KBM-7 (cell line): ENCODE measurements around the gene AGA.

Source experiments
- DNase-seq: peaks from one replicate; pipeline ENCODE4 v3.0.0-alpha.2; 2015
- in situ Hi-C: fragments of 300-500 bp; cut with MboI; formaldehyde crosslinking; loops from 2 replicates; pipeline ENCODE4 v1.14.3; 2020; ENCODE audit warnings: low sequenced_read_pairs, low pct_unique_long_range_greater_than_20kb, mixed read lengths

The AGA gene

DNA sequence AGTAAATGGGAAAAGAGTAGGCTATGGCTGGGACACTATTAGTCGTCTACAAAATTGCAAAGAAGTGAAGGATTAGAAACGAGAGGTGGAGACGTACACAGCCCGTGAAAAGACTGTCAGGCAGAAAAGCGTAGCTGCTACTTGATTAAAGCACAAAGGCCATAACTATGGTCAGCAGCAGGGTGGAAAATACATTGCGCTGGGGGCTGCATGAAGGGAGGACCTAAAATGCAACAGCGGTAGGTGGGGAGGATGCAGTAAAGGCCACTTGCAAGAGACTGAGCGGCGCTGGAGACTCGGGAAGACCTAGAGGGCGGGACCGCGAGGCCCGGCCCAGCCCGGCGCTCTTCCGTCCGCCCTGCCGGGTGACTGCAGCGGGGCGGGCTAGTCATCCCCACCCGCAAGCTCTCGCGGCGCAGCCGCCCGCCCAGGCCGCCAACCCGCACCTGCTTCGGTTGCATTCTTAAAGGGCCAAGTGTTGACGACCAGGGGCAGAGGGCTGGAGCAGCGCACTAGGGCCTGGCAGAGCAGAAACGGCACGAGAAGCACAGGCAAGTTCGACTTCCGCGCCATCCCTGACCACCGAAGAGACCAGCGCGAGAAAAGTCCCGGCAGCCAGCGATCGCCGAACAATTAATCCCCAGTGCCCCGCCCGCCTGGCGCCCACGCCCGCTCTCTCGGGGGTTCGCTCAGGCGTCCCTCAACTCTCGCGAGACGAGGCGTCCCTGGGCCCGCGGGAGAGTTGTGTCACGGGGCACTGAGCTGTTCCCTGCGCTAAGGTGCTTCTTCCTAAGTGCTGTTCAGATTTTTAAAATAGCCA lies at the start of gene AGA:
TSS of gene AGA (minus strand) at position 635 of the 820 bp plus-strand sequence. CDS start at position 573, 62 bp downstream.
- peak; percentile 95 for DNase-seq
- in situ Hi-C loops: no loop called here

DNA sequence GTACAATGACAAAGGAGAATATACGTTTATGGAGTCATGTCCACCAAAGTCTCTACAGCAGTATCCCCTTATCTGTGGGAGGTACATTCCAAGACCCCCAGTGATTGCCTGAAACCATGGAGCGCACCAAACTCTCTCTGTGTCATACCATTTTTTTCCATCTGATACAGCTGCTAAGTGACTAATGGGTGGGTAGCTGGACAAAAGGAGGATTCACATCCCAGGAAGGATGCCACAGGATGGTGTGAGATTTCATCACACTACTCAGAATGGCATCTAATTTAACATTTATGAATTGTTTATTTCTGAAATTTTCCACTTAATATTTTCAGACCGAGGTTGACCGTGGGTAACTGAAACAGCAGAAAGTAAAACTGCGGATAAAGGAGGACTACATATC lies 49.8 kb upstream of the AGA start:
- DNase-seq: no peak
- in situ Hi-C loops: no loop called here

DNA sequence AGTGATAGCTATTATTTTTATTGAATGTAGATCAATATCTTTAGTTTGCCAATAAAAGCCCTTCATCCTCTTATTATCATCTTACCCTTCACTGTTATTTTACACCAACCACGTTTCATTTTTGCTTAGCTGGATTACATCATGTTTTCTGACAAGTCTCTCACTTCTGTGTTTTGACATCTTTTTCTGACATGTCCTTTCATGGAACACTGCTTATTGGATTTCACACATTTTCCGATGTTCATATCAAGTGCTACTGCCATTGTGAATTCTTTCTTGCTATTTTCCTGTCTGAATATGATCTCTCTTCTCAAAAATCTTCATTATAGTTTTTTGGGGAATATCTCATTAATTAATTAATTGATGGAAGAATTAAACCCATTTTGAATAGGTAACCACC lies 48.5 kb upstream of the AGA start:
- DNase-seq: no peak
- in situ Hi-C loops: no loop called here

DNA sequence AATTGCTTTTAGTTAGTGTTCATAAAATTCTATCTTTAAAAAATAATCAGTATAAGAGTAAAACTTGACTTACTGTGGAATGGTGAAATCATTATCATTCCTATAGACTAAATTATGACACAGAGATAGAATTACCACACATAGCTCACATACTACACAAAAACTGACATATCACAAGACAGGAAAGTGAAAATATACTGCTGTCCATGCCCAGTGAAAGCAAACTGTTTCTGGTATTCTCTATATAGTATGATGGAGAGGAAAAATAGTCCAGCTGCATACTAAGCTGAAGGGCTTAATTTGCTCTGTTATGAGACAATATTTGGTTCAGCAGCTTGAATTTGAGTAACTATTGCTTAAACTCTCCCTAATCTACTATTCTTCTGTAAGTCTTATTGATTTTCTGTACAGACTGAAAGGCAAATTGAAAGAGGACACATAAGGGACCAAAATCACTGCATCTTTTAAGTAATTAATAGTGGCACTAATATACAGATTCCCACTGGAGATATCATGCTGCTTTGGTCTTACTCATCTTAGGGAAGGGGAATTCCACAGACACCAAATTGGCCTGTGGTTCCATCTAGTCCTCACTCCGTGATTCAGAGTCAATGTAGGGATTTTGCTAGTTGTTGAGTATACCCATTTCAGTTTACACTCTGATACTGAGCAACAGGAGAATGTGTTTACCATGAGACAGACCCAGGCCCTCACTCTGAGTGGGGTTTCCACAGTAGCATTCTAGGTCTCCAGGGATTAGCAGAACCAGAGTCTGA lies 47.4 kb upstream of the AGA start:
- no peak for DNase-seq
- in situ Hi-C loops: no loop called here

DNA sequence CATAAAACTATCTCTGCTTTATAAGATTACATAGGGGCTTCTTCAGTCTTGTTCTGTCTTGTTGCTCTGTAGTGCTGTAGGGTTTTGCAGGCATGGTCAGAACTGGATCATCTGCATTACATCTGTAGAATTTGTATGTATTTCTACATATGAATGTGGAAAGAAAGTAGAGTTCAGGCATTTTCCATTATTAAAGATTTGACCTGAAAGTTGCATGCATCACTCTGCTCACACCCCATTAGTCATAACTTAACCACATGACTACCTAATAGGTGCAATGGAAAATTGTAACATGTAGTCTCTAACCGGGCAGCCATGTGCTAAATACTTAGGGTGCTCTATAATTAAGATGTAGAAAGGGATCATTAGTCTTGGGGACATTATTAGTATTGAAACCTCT lies 45.7 kb upstream of the AGA start:
- DNase-seq: no peak
- in situ Hi-C loops: no loop called here

DNA sequence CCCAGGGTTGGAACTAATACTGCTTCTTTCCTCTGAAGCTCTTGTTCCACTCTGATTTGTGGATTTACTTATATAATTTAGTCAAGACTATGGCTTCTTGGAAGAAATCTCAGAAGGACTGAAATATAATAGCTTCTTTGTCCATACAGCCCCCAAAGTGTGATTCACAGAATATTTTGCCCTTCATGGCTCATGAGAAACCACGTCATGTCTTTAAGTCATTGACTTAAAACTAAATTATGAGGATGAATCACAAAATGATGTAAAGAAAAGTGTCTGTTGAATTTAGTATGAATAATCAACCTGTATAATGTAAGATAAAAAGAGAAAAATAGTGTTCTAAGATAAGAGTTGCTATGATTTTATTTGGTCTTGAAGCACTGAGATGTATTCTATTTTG lies 43.3 kb upstream of the AGA start:
- no peak for DNase-seq

DNA sequence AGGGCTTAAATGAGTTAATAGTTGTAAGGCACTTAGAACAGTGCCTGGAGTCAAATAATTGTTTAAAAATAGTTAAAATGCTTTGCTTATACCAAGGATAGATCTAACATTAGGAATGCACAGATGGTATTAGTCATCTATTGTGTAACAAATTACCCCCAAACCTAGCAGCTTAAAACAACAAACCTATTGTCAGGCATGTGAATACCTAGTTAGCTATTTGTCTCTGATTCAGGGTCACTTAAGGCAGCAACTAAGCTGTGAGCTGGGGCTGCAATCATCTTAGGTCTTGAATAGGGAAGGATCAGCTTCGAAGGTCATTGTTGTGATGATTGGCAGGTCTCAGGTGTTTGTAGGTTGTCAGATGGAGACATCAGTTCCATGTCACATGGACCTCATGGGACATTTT lies 42.4 kb upstream of the AGA start:
- in situ Hi-C loops: no loop called here
- DNase-seq: no peak

More for the DNA sequence above, 43.3 kb upstream of the AGA start:
- in situ Hi-C loops: no loop called here

DNA sequence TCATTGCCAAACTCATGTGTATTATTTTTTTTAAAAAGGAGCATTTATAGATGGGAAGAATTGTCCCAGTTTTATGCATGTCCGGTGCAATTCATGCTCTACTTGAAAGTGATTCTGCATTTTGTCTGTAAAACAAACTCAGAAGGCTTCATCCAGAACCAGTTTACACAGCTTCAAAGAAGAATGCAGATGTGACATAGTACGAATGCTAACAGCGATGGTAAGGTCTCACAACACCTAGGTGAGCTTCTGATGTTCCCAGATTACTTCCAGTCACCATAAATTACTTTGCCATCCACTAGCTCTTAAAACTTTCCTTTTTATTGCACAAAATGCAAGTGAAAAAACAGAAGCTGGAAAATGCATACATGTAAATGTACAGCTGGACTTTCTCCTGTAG lies 41.5 kb upstream of the AGA start:
- DNase-seq: no peak
- in situ Hi-C loops: no loop called here

DNA sequence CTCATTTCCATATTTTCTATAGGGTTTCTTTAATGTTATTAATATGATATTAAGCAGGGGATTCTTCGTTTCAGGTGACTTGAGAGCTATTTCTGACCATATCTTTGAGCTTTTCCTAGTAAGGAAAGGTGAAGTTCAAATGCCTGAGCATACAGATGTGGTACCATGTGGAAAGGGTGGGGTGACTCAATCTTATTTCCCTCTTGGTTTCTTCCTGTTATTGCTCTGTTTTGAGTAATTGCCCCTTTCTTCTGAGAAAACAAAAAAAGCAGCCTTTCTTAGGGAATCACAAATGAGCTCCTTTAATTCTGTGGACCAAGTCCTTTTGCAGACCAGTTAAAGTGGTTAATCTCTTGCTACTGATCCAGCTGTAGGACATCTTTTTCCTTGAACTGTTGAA lies 41.0 kb upstream of the AGA start:
- in situ Hi-C loops: no loop called here
- no peak for DNase-seq

DNA sequence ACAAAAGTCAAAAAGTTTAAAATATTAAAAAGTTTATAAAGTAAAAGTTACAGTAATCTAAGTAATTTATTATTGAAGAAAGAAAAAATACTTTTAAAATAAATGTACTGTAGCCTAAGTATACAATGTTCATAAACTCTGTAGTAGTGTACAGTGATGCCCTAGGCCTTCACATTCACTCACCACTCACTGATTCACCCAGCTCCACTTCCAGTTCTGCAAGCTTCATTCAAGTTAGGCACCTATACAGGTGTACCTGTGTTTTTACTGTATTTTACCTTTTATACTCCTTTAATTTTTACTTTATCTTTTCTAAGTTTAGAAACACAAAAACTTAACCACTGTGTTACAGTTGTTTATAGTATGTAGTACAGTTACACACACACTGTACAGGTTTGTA lies 40.1 kb upstream of the AGA start:
- in situ Hi-C loops: no loop called here
- DNase-seq: no peak

DNA sequence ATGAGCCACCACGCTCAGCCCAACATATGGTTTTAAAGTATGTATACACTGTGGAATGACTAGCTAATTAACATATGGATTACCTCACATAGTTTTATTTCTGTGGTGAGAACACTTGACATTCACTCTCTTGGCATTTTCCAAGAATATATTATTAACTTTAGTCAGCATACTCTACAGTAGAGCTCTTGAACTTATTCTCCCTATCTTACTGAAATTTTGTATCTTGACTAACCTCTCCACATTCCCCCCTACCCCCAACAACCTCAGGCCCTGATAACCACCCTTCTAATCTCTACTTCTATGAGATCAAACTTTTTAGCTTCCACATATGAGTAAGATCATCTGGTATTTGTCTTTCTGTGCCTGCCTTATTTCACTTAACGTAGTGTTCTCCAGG lies 38.6 kb upstream of the AGA start:
- in situ Hi-C loops: no loop called here
- DNase-seq: no peak

DNA sequence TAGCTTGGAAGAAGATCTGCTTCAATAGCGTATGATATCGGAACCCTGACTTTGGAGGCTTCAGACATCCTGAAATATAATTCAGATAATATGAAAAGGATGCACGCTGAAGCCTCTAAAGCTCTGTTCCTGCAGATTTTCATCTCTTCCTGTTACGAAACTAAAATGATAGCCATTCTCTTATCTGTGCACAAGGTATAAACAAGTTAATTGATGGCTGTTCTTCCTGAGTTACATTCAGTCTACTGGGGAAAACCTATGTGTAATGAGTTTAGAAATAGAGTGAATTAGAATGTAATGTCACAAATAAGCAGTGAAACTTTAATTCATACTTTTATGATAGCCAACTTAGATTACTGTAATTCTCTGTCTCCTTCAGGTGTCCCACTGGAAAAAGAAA lies 36.8 kb upstream of the AGA start:
- no peak for DNase-seq
- in situ Hi-C loops: no loop called here

DNA sequence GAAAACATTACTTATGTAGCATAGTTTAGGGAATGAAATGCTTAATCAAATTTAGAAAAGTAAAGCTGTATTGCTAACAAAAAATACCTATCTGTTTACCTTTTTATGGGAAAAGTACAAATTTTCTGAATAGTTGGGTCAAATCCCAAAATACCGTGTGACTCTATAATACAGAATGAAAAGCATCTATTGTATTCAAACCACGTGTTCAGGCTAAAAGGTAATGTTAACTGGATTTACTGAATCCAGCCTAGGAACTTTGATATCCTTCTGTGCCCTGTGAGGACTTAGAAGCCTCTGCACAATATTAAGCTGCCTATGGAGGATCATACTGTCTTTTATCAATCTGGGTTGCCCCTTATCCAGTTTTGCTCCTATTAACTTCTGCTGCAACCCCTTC lies 36.3 kb upstream of the AGA start:
- in situ Hi-C loops: no loop called here
- no peak for DNase-seq

DNA sequence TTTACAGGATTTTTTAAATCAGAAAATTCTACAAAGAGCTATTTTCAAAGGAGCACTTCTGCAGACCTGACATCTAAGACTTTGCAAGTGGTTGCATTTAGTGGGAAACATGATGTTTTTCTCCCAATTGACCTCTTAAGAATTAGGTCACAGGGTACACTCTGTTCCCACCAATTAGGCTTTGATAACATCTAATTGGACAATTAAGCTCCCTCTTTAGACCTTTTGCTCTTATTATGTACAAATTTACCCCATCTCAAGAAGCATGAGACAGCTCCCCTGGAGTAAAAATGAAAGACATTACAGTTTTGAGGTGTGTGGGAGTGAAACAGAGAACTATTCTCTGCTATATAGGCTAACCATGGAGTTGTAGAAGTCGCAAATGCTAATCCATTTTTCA lies 31.8 kb upstream of the AGA start:
- no peak for DNase-seq
- in situ Hi-C loops: no loop called here

DNA sequence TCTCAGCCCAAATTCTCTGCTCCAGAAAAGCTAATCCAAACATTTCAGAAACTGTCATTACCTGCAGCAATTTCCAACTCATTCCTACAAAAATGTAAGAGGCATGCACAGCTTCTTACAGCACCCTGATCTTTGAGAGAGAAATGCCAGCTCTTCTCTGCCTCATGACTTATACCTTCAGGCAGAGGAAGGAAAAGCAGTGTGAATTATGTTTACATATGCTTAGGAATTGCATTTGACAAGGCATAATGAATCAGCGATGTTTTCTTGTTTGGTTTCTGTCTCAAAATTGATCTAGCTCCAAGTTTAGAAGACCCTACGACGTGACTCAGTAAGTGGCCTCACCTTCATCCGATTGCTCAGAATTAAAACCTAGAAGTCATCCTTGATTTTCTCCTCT lies 21.8 kb upstream of the AGA start:
- in situ Hi-C loops: no loop called here
- DNase-seq: no peak

DNA sequence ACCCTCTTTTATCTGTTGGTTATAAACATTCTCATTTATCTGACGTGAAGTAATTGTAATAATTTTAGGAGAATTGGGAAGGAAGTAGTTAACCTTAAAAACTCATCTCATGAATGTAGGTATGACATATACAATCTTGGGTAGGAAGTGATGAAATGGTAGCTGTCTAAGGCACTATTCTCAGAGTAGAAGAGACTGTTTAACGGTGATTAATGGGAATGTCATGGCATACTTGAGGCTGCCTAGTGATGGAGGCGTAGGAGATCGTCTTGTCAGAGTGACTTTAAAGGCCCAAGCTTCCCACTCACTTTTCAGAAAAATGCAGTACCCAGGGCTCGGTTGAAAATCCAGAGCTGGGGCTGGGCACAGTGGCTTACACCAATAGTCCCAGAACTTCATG lies 19.4 kb upstream of the AGA start:
- in situ Hi-C loops: no loop called here
- no peak for DNase-seq

DNA sequence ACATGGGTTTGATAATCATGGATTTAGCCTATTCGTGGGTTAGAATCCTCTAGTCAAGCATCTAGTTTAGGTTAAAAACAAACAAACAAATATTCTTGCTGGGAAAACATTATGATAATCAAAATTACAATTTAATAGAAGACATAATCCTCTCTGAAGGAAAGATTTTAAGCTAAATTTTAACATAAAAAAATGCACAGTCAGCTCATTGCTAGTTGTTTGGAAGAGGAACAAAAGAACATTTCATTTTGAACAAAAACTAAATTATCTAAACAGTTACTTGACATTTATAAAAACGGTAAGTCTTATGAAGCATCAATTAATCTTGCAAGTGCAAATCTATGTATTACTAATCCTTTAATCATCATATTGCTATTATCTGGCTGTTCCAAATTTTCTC lies 18.2 kb upstream of the AGA start:
- DNase-seq: no peak
- in situ Hi-C loops: no loop called here

DNA sequence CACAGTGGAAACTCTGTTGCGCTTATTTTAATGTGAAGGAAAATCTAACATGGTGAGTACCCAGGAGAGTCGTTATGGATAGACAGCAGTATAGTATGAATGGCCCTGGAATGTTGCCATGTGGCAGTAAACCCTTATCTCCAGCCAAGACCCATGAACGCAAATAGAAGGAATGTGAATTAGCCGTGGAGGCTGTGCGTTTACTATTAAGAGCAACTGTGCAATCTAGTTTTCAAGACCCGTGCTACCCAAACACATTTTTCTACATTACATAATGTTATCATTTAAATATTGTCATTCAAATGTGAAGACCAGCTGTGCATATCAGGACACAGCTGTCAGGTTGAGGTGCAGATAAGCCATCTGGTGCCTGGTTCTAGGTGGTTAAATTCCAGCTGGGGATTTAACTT lies 13.3 kb upstream of the AGA start:
- no peak for DNase-seq
- in situ Hi-C loops: no loop called here

DNA sequence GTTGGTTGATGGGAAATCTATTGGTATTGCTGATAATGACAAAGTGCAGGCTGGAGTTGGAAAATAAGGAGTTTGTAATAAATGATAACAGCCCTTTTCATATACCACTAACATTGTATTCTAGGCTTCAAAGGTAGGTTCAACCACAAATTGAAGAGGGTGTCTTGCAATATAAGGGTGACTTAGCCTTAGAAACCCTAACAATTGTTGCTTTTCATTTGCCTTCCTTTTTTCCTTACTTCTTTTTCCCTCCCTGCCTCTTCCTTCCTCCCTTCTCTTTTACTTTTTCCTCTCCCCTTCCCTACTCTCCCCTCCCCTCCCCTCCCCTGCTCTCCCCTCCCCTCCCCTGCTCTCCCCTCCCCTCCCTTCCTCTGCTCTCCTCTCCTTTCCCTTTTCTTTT lies 10.9 kb upstream of the AGA start:
- DNase-seq: no peak
- in situ Hi-C loops: no loop called here

DNA sequence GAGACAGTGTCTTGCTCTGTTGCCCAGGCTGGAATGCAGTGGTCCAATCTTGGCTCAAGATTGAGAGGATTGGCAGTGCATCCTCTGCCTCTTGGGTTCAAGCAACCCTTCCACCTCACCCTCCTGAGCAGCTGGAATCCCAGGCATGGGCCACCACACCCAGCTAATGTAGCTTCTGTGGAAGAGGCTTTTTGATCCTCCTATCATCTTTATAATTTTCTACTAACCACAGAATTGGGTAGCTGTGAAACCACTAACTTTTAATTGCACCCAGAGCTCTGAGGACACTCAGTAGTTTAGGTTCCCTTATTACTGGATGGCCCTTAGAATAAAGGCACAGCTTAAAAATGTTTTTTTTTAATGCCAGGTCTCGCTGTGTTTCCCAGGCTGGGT lies 8.9 kb upstream of the AGA start:
- no peak for DNase-seq
- in situ Hi-C loops: no loop called here
